Measurements from ENCODE around the gene TMC2. TPM values are rescaled to one million over a fixed set of nuclear protein-coding genes. Genes with fewer than 3 reads are reported as not detected.

The TMC2 gene
- total and polyA plus RNA-seq, 2 of the 8 experiments (the other 6 are each of a cell fraction or from before 2014, with no cell fraction given): not detected

DNA sequence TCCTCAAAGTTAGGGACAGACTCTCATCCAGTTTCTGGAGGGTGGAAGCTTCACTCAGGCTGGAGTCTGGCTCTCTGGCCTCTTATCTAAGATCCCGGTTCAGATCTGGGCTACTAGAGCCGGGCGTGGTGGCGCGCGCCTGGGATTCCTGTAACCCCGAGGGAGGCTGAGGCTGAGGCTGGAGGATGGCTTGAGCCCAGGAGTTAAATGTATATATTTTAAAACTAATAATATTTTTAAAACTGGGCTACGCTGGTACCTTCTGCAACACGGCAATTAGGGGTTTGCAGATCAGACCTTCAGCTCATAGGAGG, 26.9 kb upstream of the TMC2 start:
- Histone ChIP-seq H4K91ac (replicated peaks; ENCODE audit: insufficient read length, low read length) (no peak overlapping the region), H3K4me2 (ENCODE audit: insufficient read depth in 1 of 2, low read depth in 2 of 2, low read length in 2 of 2) (peak overlapping the region; percentile 87 to 95), H3K79me2 (ENCODE audit: control insufficient read depth in 1 of 2, insufficient read depth in 2 of 2, low read length in 2 of 2) (no peaks in the 10 kb centered on the region), H2AK5ac (ENCODE audit: low read depth, low read length) (no peak overlapping the region), H2BK120ac (replicated peaks; ENCODE audit: low read depth, low read length) (no peak overlapping the region), H3K18ac (ENCODE audit: extremely low read depth, low read length) (no peak overlapping the region), H3K4me3 (ENCODE audit: extremely low read depth in 1 of 4, insufficient read depth in 2 of 4, low read depth in 3 of 4, low read length in 4 of 4) (peak overlapping the region; percentile 66 to 83 (median 80)), H2BK12ac (ENCODE audit: low read depth, low read length) (no peak overlapping the region), H2BK20ac (ENCODE audit: low read length) (no peak overlapping the region), H3K9ac (replicated peaks in 1 of 4; ENCODE audit: extremely low read depth in 1 of 4, low read depth in 3 of 4, low read length in 3 of 4) (0 out of 7 replicates have a peak overlapping the region, but pooled peaks of 1 of the 4 experiments have one; percentile 0), H3K4ac (replicated peaks; ENCODE audit: insufficient read length, low read depth, low read length) (no peak overlapping the region), H4K8ac (ENCODE audit: extremely low read depth, insufficient read depth, low read length) (no peak overlapping the region), H3K14ac (ENCODE audit: insufficient read length) (no peak overlapping the region), H3K27me3 (replicated peaks in 1 of 4; ENCODE audit: control insufficient read depth in 3 of 4, extremely low read depth in 1 of 4, insufficient read depth in 3 of 4, low read length in 3 of 4) (peaks cover 28 to 64% (median 52%) of the 10 kb centered on the region in 4 experiments), H3K27ac (ENCODE audit: low read depth, low read length) (no peak overlapping the region), H3K23ac (ENCODE audit: insufficient read length) (no peak overlapping the region), H3K56ac (replicated peaks; ENCODE audit: insufficient read length, low read depth, low read length) (no peak overlapping the region), H3K79me1 (ENCODE audit: low read depth, low read length) (no peaks in the 10 kb centered on the region), H2BK5ac (ENCODE audit: low read depth, low read length) (no peak overlapping the region), H4K20me1 (replicated peaks in 1 of 2; ENCODE audit: control insufficient read depth in 1 of 2, insufficient read depth in 2 of 2, low read length in 2 of 2) (peaks cover 0 to 4% of the 10 kb centered on the region in 2 experiments), H3K36me3 (ENCODE audit: control insufficient read depth in 2 of 4, insufficient read depth in 4 of 4, low read length in 3 of 4) (0 out of 8 replicates have a peak, but pooled peaks cover 0 to 2% (median 0%) of the 10 kb centered on the region in 4 experiments), H3K4me1 (replicated peaks in 1 of 4; ENCODE audit: control insufficient read depth in 3 of 4, insufficient read depth in 4 of 4, low read length in 3 of 4) (peaks cover 0 to 5% (median 2%) of the 10 kb centered on the region in 4 experiments; a peak in 3 of 7 replicates), H4K5ac (ENCODE audit: insufficient read length, low read depth, low read length) (no peak overlapping the region), H3K9me3 (ENCODE audit: insufficient read depth in 2 of 2, low read depth in 1 of 2, low read length in 1 of 2) (no peaks in the 10 kb centered on the region), H3K23me2 (ENCODE audit: low read depth, low read length) (peaks cover 8% of the 10 kb centered on the region; the same call in 1 of the 2 replicates), H2AFZ (ENCODE audit: low read length) (peak overlapping the region; percentile 100), H2BK15ac (ENCODE audit: low read length) (no peak overlapping the region)
- DNase-seq (ENCODE audit: low read depth in 1 of 2, low spot score in 2 of 2): no peak
- ChIA-PET CTCF (ENCODE audit: partially characterized antibody) (interaction anchor here (0.6 to 3.9 kb wide), 5 partner anchors 9 to 122 kb away, joined by 3 to 22 read pairs (median 3); no protein-coding TSS in a partner anchor), POLR2A (ENCODE audit: partially characterized antibody) (interaction anchor here (1.0 to 2.9 kb wide), 4 partner anchors 14 to 142 kb away, joined by 3 to 19 read pairs (median 6); partner anchors contain the start of genes NOP56 and SNRPB)
- WGBS, 2 experiments (ENCODE audit: extremely low coverage in 1 of 2, insufficient coverage in 1 of 2, insufficient read length in 1 of 2, insufficient replicate concordance in 2 of 2, low coverage in 1 of 2, low lambda C conversion rate in 2 of 2, missing lambda C conversion rate in 1 of 2): 21% methylated on average over 9 of the region's 9 CpGs; no CpG with 5 or more reads in 1 of the 2 experiments
- TF ChIP-seq, protein P1, sequence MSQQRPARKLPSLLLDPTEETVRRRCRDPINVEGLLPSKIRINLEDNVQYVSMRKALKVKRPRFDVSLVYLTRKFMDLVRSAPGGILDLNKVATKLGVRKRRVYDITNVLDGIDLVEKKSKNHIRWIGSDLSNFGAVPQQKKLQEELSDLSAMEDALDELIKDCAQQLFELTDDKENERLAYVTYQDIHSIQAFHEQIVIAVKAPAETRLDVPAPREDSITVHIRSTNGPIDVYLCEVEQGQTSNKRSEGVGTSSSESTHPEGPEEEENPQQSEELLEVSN (IDR thresholded peaks at IDR 0.05): peak; percentile 54; the same call in 1 of the 2 replicates
- no peak for TF ChIP-seq ASH2L (IDR thresholded peaks at IDR 0.05; ENCODE audit: low read length)
- peak in 1 of 2 experiments; percentile 29; a peak in 1 of 4 replicates for TF ChIP-seq SIN3A (conservative IDR thresholded peaks at IDR 0.05 in 1 of 2, IDR thresholded peaks at IDR 0.05 in 1 of 2; ENCODE audit: low read depth in 1 of 2, low read length in 2 of 2)
- TF ChIP-seq SUZ12 (IDR thresholded peaks at IDR 0.05; ENCODE audit: low read length): no peak
- TF ChIP-seq TAF1 (IDR thresholded peaks at IDR 0.05; ENCODE audit: low read depth, low read length): no peak
- FAIRE-seq: no peak

All from H1 (cell line).